ENCODE results near the gene GSE1. TPM values are rescaled to one million over a fixed set of nuclear protein-coding genes. Genes with fewer than 3 reads are reported as not detected.
A peak's percentile ranks its signal among the peaks of the same experiment; 100 is the strongest.

Gene GSE1
- total and polyA plus RNA-seq, 2 experiments from 2014 or later, result 27.9 to 43.5 TPM

DNA sequence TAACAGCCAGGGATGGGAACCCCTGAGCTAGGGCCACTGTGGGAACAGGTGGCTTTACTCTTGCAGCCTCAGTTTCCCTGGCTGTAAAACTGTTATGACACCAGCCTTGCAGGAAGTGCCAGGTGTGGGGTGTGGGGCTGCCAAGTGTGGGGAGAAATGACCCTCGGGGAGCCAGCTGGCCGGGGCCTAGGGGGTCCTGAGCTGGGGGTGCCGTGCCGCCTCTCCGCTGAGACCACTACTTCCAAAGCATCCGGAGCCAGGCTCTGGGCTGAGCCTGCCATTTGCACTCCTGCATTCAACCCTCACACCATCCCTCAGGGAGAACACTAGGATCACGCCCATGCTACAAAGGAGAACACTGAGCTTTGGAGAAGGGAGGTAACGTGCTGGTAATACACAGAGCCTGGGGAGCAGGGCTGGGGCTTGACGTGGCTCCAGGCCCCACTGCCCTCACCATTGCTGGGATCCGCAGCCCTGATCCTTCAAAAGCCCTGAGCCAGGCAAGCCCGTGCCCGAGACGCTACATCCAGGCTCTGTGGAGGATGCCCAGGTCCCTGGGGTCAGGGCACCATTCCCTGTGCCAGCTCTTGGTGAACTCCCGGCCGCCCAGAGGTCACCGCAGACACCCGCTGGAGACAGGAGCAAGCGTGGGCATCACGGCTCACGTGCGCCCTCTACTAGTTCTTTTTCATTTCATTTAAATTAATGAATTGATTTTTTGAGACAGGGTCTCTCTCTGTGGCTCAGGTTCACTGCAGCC lies 104.5 kb downstream of the GSE1 start:
- peak; percentile 75 for TF ChIP-seq CTCF (IDR thresholded peaks at IDR 0.05; ENCODE audit: poor library complexity)
- TF ChIP-seq EZH2 (IDR thresholded peaks at IDR 0.05; ENCODE audit: borderline replicate concordance), result no peak
- H3K79me2 ChIP-seq, result no peaks in the 10 kb centered on the region
- H3K27me3 ChIP-seq, result peaks cover 4% of the 10 kb centered on the region
- no peak overlapping the region for H3K4me3 ChIP-seq
- no peak overlapping the region for H2AFZ ChIP-seq
- H3K36me3 ChIP-seq (replicated peaks; ENCODE audit: insufficient read depth, low read depth), result no peaks in the 10 kb centered on the region
- H3K4me2 ChIP-seq, result no peak overlapping the region
- peak; percentile 86 for DNase-seq (ENCODE audit: low spot score)
- H3K4me1 ChIP-seq (ENCODE audit: insufficient read depth), result peaks cover 12% of the 10 kb centered on the region
- H3K9me2 ChIP-seq (replicated peaks; ENCODE audit: insufficient read depth), result no peaks in the 10 kb centered on the region
- WGBS (ENCODE audit: low lambda C conversion rate, missing lambda C conversion rate), result 50% methylated on average over 21 of the region's 21 CpGs
- no peaks in the 10 kb centered on the region for H4K20me1 ChIP-seq (ENCODE audit: insufficient read depth, poor library complexity, severe bottlenecking)
- no peaks in the 10 kb centered on the region for H3K9me3 ChIP-seq (ENCODE audit: low read depth)
- no peak overlapping the region for H3K27ac ChIP-seq

GRCh38 chr16:85718153-85718477 lies 105.0 kb downstream of the GSE1 start:
- Histone ChIP-seq H3K4me1 (ENCODE audit: insufficient read depth) (peaks cover 12% of the 10 kb centered on the region), H4K20me1 (ENCODE audit: insufficient read depth, poor library complexity, severe bottlenecking) (no peaks in the 10 kb centered on the region), H3K4me2 (no peak overlapping the region), H3K27ac (no peak overlapping the region), H3K9me2 (replicated peaks; ENCODE audit: insufficient read depth) (no peaks in the 10 kb centered on the region), H3K36me3 (replicated peaks; ENCODE audit: insufficient read depth, low read depth) (no peaks in the 10 kb centered on the region), H3K4me3 (no peak overlapping the region), H3K27me3 (peaks cover 4% of the 10 kb centered on the region), H3K79me2 (no peaks in the 10 kb centered on the region), H3K9me3 (ENCODE audit: low read depth) (no peaks in the 10 kb centered on the region), H2AFZ (no peak overlapping the region)
- no peak for TF ChIP-seq EZH2 (IDR thresholded peaks at IDR 0.05; ENCODE audit: borderline replicate concordance)
- no peak for TF ChIP-seq EZH2phosphoT487 (IDR thresholded peaks at IDR 0.05; ENCODE audit: low read depth, severe bottlenecking, unreplicated experiment)
- no peak for TF ChIP-seq CTCF (IDR thresholded peaks at IDR 0.05; ENCODE audit: poor library complexity)
- no peak for DNase-seq (ENCODE audit: low spot score)
- 63% methylated on average over 6 of the region's 6 CpGs for WGBS (ENCODE audit: low lambda C conversion rate, missing lambda C conversion rate)

DNA sequence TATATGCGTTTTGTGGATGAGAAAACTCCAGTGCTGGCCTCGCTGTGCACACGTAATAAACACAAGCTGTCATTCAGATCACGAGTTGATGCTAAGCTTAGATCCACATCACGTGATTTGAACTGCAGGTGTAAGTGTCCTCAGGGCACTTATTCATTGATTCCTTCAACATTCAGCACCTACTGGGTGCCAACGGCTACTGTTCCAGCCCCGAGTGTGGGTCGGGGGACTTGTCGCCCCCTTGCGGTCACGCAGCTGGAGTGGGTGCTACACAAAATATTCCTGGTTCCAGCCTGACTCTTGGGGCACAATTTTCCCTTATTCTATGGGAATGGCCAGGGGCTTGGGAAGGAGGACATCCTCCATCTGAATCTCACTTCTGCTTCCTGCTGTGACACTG lies 105.6 kb downstream of the GSE1 start:
- 40% methylated on average over 11 of the region's 11 CpGs for WGBS (ENCODE audit: low lambda C conversion rate, missing lambda C conversion rate)
- Histone ChIP-seq H3K27ac (no peak overlapping the region), H4K20me1 (ENCODE audit: insufficient read depth, poor library complexity, severe bottlenecking) (no peaks in the 10 kb centered on the region), H3K9me3 (ENCODE audit: low read depth) (no peaks in the 10 kb centered on the region), H3K4me3 (no peak overlapping the region), H3K36me3 (replicated peaks; ENCODE audit: insufficient read depth, low read depth) (no peaks in the 10 kb centered on the region), H3K4me1 (ENCODE audit: insufficient read depth) (peaks cover 12% of the 10 kb centered on the region), H3K79me2 (no peaks in the 10 kb centered on the region), H2AFZ (no peak overlapping the region), H3K4me2 (no peak overlapping the region), H3K9me2 (replicated peaks; ENCODE audit: insufficient read depth) (no peaks in the 10 kb centered on the region), H3K27me3 (peaks cover 4% of the 10 kb centered on the region)
- peak; percentile 39 for DNase-seq (ENCODE audit: low spot score)
- TF ChIP-seq EZH2 (IDR thresholded peaks at IDR 0.05; ENCODE audit: borderline replicate concordance), result no peak
- TF ChIP-seq CTCF (IDR thresholded peaks at IDR 0.05; ENCODE audit: poor library complexity), result peak; percentile 53
- no peak for TF ChIP-seq EZH2phosphoT487 (IDR thresholded peaks at IDR 0.05; ENCODE audit: low read depth, severe bottlenecking, unreplicated experiment)
